CD4-positive, alpha-beta memory T cell (primary cell): ENCODE data around the gene SP9. TPM values are rescaled to one million over a fixed set of nuclear protein-coding genes. Genes with fewer than 3 reads are reported as not detected.

ENCODE experiments used
- CTCF ChIA-PET: fragments of 350-600 bp; sonication (Branson Sonifier 250); formaldehyde crosslinking; loops from one replicate; lab custom pipeline; 2021; ENCODE audit warnings: inconsistent platforms; ENCODE audit not compliant: partially characterized antibody; lab: Charles Lee
- POLR2A ChIA-PET: fragments of 350-600 bp; sonication (Branson Sonifier 250); formaldehyde crosslinking; loops from one replicate; lab custom pipeline; 2021; ENCODE audit not compliant: partially characterized antibody; lab: Charles Lee
- DNase-seq, 5 donors: peaks; one replicate each; pipeline versions ENCODE4 v3.0.0 to v3.0.0-alpha.2; 2020 to 2022; ENCODE audit warnings: mixed read lengths in 1 of 5
- H3K27ac ChIP-seq: one replicate; pipeline ENCODE4 v1.7.0; 2013; ENCODE audit warnings: low read depth, low read length
- H3K27me3 ChIP-seq: 2 replicates; pipeline ENCODE4 v1.7.0; 2013; ENCODE audit warnings: mild to moderate bottlenecking, low read length, moderate library complexity; ENCODE audit not compliant: insufficient read depth
- H3K36me3 ChIP-seq: 2 replicates; pipeline ENCODE4 v1.7.0; 2013; ENCODE audit warnings: mild to moderate bottlenecking, low read length, moderate library complexity; ENCODE audit not compliant: insufficient read depth
- H3K4me1 ChIP-seq: 2 replicates; pipeline ENCODE4 v1.7.0; 2013; ENCODE audit warnings: mild to moderate bottlenecking, low read length, moderate library complexity; ENCODE audit not compliant: insufficient read depth
- H3K4me3 ChIP-seq, 2 donors: one replicate each; pipeline ENCODE4 v1.7.0; 2013; ENCODE audit warnings: low read length in 2 of 2, mild to moderate bottlenecking in 1 of 2
- H3K9me3 ChIP-seq, 2 donors: one replicate each; pipeline ENCODE4 v1.7.0; 2013; ENCODE audit warnings: low read length in 2 of 2, control low read depth in 1 of 2; ENCODE audit not compliant: control insufficient read depth in 1 of 2
- H3K27ac Mint-ChIP-seq, 7 donors: one replicate each; pipeline ENCODE4 v1.8.0; 2020 to 2021; ENCODE audit warnings: mixed read lengths in 7 of 7, mild to moderate bottlenecking in 6 of 7, inconsistent platforms in 3 of 7, moderate library complexity in 3 of 7
- H3K27me3 Mint-ChIP-seq, 2 donors: one replicate each; pipeline ENCODE4 v1.8.0; 2020 to 2021; ENCODE audit warnings: mixed read lengths in 2 of 2
- H3K36me3 Mint-ChIP-seq, 2 donors: one replicate each; pipeline ENCODE4 v1.8.0; 2020 to 2021; ENCODE audit warnings: mixed read lengths in 2 of 2, inconsistent platforms in 1 of 2, mild to moderate bottlenecking in 1 of 2
- H3K4me1 Mint-ChIP-seq, 4 donors: one replicate each; pipeline ENCODE4 v1.8.0; 2020 to 2021; ENCODE audit warnings: mixed read lengths in 4 of 4, mild to moderate bottlenecking in 1 of 4
- H3K4me3 Mint-ChIP-seq, 8 donors: one replicate each; pipeline ENCODE4 v1.8.0; 2020 to 2021; ENCODE audit warnings: mixed read lengths in 8 of 8, mild to moderate bottlenecking in 7 of 8, moderate library complexity in 6 of 8, inconsistent platforms in 3 of 8
- H3K9me3 Mint-ChIP-seq, 8 donors: one replicate each; pipeline ENCODE4 v1.8.0; 2020 to 2021; ENCODE audit warnings: mixed read lengths in 8 of 8, mild to moderate bottlenecking in 5 of 8, inconsistent platforms in 3 of 8, moderate library complexity in 1 of 8
- intact Hi-C: fragments of 100-400 bp; cut with micrococcal nuclease; formaldehyde crosslinking; loops from one replicate; pipeline ENCODE4 v1.15.1; 2023
- polyA plus RNA-seq, 2 donors: library from polyadenylated mRNA; unstranded; fragments of 300-500 nt; fragmentation: Illumina TruSeq; gene quantifications; one replicate each; pipeline ENCODE4 v1.2.3, GENCODE V29; 2021
- total RNA-seq, 2 experiments: library from RNA; stranded (reverse); gene quantifications; one replicate each; pipeline ENCODE4 v1.2.3, GENCODE V29; 2021

Gene SP9
- total and polyA plus RNA-seq, 4 experiments from 2014 or later: not detected

DNA sequence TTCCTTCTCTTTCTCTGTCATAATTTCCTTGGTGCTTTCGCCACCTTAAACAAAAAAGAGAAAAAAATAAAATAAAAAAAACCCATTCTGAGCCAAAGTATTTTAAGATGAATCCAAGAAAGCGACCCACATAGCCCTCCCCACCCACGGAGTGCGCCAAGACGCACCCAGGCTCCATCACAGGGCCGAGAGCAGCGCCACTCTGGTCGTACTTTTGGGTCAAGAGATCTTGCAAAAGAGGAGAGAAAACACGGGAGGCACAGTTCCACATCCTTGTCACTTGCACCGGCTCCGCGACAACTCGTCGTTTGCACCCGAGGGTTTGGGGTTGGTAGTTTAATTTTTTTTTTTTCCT, 1.8 kb upstream of the SP9 start:
- no peaks in the 10 kb centered on the region for H3K36me3 ChIP-seq
- H3K4me3 ChIP-seq: no peak overlapping the region
- Mint-ChIP-seq H3K9me3 (peaks cover 0 to 41% (median 10%) of the 10 kb centered on the region in 8 donors), H3K27ac (peak overlapping the region in 3 of 7 donors; percentile 77 to 92 (median 89)), H3K36me3 (peaks cover 0 to 1% of the 10 kb centered on the region in 2 donors), H3K27me3 (peaks cover 62 to 70% of the 10 kb centered on the region in 2 donors), H3K4me3 (peak overlapping the region; percentile 27 to 78 (median 60)), H3K4me1 (peaks cover 20 to 61% (median 37%) of the 10 kb centered on the region in 4 donors)
- ChIA-PET POLR2A (no interaction called here), CTCF (no interaction called here)
- H3K9me3 ChIP-seq: no peaks in the 10 kb centered on the region
- DNase-seq: peak in 1 of 5 donors; percentile 11
- intact Hi-C loops: no loop called here
- H3K4me1 ChIP-seq: peaks cover 60% of the 10 kb centered on the region
- peaks cover 82% of the 10 kb centered on the region for H3K27me3 ChIP-seq
- H3K27ac ChIP-seq: no peak overlapping the region

GRCh38 chr2:174333372-174334277, 1.1 kb upstream of the SP9 start:
- no peak overlapping the region for H3K27ac ChIP-seq
- peaks cover 19 to 56% (median 34%) of the 10 kb centered on the region in 4 donors for H3K4me1 Mint-ChIP-seq
- H3K9me3 ChIP-seq: no peaks in the 10 kb centered on the region
- ChIA-PET POLR2A (interaction anchor here (4.3 kb wide), 1 partner anchor 8 kb away, joined by 22 read pairs; no protein-coding TSS in a partner anchor), CTCF (no interaction called here)
- H3K4me3 Mint-ChIP-seq: peak overlapping the region; percentile 46 to 78 (median 64)
- DNase-seq: peak in 1 of 5 donors; percentile 24
- H3K9me3 Mint-ChIP-seq: peaks cover 0 to 42% (median 10%) of the 10 kb centered on the region in 8 donors
- peaks cover 84% of the 10 kb centered on the region for H3K27me3 ChIP-seq
- H3K4me1 ChIP-seq: peaks cover 58% of the 10 kb centered on the region
- peaks cover 0 to 1% of the 10 kb centered on the region in 2 donors for H3K36me3 Mint-ChIP-seq
- H3K36me3 ChIP-seq: no peaks in the 10 kb centered on the region
- peaks cover 59 to 68% of the 10 kb centered on the region in 2 donors for H3K27me3 Mint-ChIP-seq
- H3K27ac Mint-ChIP-seq: peak overlapping the region in 5 of 7 donors; percentile 4 to 92 (median 88)
- intact Hi-C loops: no loop called here
- H3K4me3 ChIP-seq: no peak overlapping the region

DNA sequence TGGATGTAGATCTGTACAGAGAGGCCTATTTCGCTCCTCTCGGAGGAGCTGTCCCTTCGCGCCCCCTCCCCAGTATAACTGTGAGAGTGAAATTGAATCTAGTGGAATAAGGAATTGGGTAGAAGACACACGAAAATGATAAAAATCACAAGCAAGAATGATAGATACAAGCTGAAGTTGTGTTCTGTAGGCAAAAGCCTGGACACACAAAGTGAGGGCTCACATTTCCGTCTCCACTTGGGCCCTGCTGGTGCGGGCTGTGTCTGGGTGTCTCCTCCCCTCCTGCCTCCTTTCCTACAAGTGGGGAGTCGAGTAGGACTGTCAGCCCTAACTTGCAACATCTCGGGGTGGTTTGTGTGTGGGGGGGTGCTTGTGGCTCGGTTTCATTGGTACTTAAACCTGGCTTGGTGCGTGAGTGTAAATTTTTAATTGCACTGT, 457 bp upstream of the SP9 start:
- H3K27ac Mint-ChIP-seq: peak overlapping the region in 4 of 7 donors; percentile 52 to 92 (median 88)
- POLR2A ChIA-PET: interaction anchor here (1.5 to 4.3 kb wide), 2 partner anchors 8 to 9 kb away, joined by 3 to 22 read pairs; no protein-coding TSS in a partner anchor
- H3K27me3 Mint-ChIP-seq: peaks cover 57 to 68% of the 10 kb centered on the region in 2 donors
- Histone ChIP-seq H3K36me3 (no peaks in the 10 kb centered on the region), H3K27ac (no peak overlapping the region), H3K4me3 (no peak overlapping the region), H3K27me3 (peaks cover 84% of the 10 kb centered on the region), H3K4me1 (peaks cover 52% of the 10 kb centered on the region), H3K9me3 (no peaks in the 10 kb centered on the region)
- H3K4me3 Mint-ChIP-seq: peak overlapping the region; percentile 29 to 76 (median 60)
- peaks cover 19 to 50% (median 29%) of the 10 kb centered on the region in 4 donors for H3K4me1 Mint-ChIP-seq
- H3K9me3 Mint-ChIP-seq: peaks cover 0 to 39% (median 10%) of the 10 kb centered on the region in 8 donors
- H3K36me3 Mint-ChIP-seq: peaks cover 0 to 1% of the 10 kb centered on the region in 2 donors
- DNase-seq: peak in 1 of 5 donors; percentile 21
- intact Hi-C loops: no loop called here
- CTCF ChIA-PET: no interaction called here

GRCh38 chr2:174335254-174335987, 667 bp downstream of the SP9 start:
- peak in 1 of 5 donors; percentile 24 for DNase-seq
- H3K9me3 ChIP-seq: no peaks in the 10 kb centered on the region
- H3K4me3 ChIP-seq: peak overlapping the region in 1 of 2 donors; percentile 21

DNA sequence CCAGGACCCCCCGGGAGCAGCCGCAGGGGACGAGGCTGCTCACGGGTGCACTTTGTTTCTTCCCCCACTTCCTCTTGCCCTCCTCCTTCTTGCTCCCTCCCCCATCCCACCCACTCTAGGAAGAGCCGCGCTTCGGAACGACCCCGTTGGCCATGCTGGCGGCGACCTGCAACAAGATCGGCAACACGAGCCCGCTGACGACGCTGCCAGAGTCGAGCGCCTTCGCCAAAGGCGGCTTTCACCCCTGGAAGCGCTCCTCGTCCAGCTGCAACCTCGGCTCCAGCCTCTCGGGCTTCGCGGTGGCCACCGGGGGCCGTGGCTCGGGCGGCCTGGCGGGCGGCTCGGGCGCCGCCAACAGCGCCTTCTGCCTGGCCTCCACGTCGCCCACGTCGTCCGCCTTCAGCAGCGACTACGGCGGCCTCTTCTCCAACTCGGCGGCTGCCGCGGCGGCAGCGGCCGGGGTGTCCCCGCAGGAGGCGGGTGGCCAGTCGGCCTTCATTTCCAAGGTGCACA, 1.3 kb downstream of the SP9 start:
- H3K4me3 Mint-ChIP-seq: peak overlapping the region in 5 of 8 donors; percentile 38 to 82 (median 43)

More at GRCh38 chr2:174335254-174335987, 667 bp downstream of the SP9 start:
- ChIA-PET POLR2A (interaction anchor here (1.5 to 4.3 kb wide), 2 partner anchors 8 to 9 kb away, joined by 3 to 22 read pairs; no protein-coding TSS in a partner anchor), CTCF (no interaction called here)
- Histone ChIP-seq H3K36me3 (no peaks in the 10 kb centered on the region), H3K27ac (no peak overlapping the region), H3K27me3 (peaks cover 84% of the 10 kb centered on the region), H3K4me1 (peaks cover 59% of the 10 kb centered on the region)
- intact Hi-C loops: loop anchor here (5.0 kb wide), 1 partner anchor 1757 kb away; the partner anchor contains the start of gene HOXD13
- H3K4me1 Mint-ChIP-seq: peaks cover 19 to 49% (median 31%) of the 10 kb centered on the region in 4 donors
- H3K36me3 Mint-ChIP-seq: peaks cover 0 to 1% of the 10 kb centered on the region in 2 donors
- H3K27ac Mint-ChIP-seq: peak overlapping the region in 5 of 7 donors; percentile 73 to 93 (median 86)
- H3K4me3 Mint-ChIP-seq: peak overlapping the region; percentile 43 to 77 (median 70)
- H3K27me3 Mint-ChIP-seq: peaks cover 54 to 64% of the 10 kb centered on the region in 2 donors
- H3K9me3 Mint-ChIP-seq: peaks cover 0 to 38% (median 10%) of the 10 kb centered on the region in 8 donors

More for the DNA sequence above, 1.3 kb downstream of the SP9 start:
- Histone ChIP-seq H3K4me1 (peaks cover 66% of the 10 kb centered on the region), H3K4me3 (peak overlapping the region in 1 of 2 donors; percentile 36), H3K27me3 (peaks cover 84% of the 10 kb centered on the region), H3K9me3 (no peaks in the 10 kb centered on the region), H3K36me3 (no peaks in the 10 kb centered on the region), H3K27ac (no peak overlapping the region)
- Mint-ChIP-seq H3K4me1 (peaks cover 19 to 52% (median 33%) of the 10 kb centered on the region in 4 donors), H3K27ac (peak overlapping the region in 2 of 7 donors; percentile 46 to 92), H3K9me3 (peaks cover 0 to 39% (median 8%) of the 10 kb centered on the region in 8 donors), H3K36me3 (peaks cover 0 to 1% of the 10 kb centered on the region in 2 donors), H3K27me3 (peaks cover 52 to 62% of the 10 kb centered on the region in 2 donors)
- peak in 1 of 5 donors; percentile 34 for DNase-seq
- CTCF ChIA-PET: interaction anchor here (0.6 to 2.0 kb wide), 3 partner anchors 26 to 935 kb away, joined by 3 to 7 read pairs (median 3); no protein-coding TSS in a partner anchor
- intact Hi-C loops: loop anchor here (5.0 kb wide), 1 partner anchor 1756 kb away; the partner anchor contains the start of gene HOXD13
- POLR2A ChIA-PET: interaction anchor here (4.3 kb wide), 1 partner anchor 10 kb away, joined by 22 read pairs; no protein-coding TSS in a partner anchor
